NCI-H460 (cell line): ENCODE data around the gene NUP62. TPM values are rescaled to one million over a fixed set of nuclear protein-coding genes. Genes with fewer than 3 reads are reported as not detected.
"Not testable (repeated sequence)": the region's sequence is repeated elsewhere in the genome, so short reads cannot be mapped to it uniquely, and the experiment has no call there.

Experiments used
- DNase-seq: peaks from one replicate; pipeline ENCODE4 v3.0.0-alpha.2; 2016; ENCODE audit warnings: low read depth; ENCODE audit errors: extremely low read depth
- polyA plus RNA-seq: library from polyadenylated mRNA; depleted of rRNA; stranded (reverse); fragments of >200 nt; gene quantifications from 2 replicates; pipeline ENCODE4 v1.2.3, GENCODE V29; 2014; cell fraction: nucleus; rRNA removed
- total RNA-seq: library from RNA; depleted of rRNA; stranded (reverse); fragments of >200 nt; shearing (Covaris generic); gene quantifications from 2 replicates; pipeline ENCODE4 v1.2.3, GENCODE V29; 2014; rRNA removed

The NUP62 gene
- 20.5 and 22.3 TPM in 2 replicates for total RNA-seq
- polyA plus RNA-seq = 34.8 and 43.9 TPM in 2 replicates

DNA sequence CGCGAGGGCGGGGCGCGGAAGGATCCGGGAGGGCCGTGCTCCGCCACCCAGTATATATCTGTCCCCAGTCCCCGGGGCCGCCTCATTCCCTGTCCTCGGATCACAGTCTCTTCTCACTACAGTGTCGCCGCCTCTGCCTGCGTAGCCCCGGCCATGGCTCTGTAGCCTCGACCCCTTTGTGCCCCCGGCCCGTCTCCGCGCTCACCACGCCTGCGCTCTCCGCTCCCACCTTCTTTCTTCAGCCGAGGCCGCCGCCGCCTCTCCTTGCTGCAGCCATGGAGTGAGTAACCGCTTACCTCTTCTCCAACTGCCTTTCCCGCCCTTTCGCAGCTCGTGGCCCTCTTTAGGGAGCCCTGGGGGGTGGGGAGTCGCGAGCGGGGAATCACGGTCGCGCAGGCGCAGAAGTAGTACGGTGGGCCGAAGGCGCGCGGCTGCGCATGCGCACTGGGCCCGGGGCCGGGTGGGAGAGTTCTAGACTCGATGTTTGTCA lies at the start of gene NUP62, which contains the start of gene ATF5:
TSS of gene NUP62 (minus strand) at position 384 of the 490 bp plus-strand sequence. CDS start 19,697 bp downstream, outside the sequence.
TSS of gene ATF5 (plus strand) at position 85 of the 490 bp plus-strand sequence. CDS start 1,646 bp downstream, outside the sequence.
- DNase-seq = peak; percentile 60

GRCh38 chr19:49978324-49978723 lies 49.0 kb upstream of the NUP62 start:
- no peak for DNase-seq

DNA sequence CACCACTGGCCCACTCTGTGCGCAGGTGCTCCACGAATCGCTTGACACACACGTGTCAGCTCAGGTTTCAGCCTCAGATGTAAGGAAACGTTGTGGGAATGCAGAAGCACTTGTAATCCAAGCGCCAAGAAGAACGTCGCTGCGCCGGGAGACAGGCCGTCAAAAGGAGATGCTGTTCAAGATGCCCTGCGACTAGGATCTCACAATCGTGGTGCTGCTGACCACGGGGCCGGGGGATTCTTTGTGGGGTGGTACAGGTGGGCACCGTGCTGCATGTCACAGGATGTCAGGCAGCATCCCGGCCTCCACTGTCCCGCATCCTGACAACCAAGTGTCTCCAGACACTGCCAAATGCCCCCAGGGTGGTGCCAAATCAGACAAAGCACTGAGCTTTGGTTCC lies 48.6 kb upstream of the NUP62 start:
- no peak for DNase-seq

GRCh38 chr19:49977076-49977475 lies 47.8 kb upstream of the NUP62 start:
- no peak for DNase-seq

GRCh38 chr19:49976496-49976895 lies 47.2 kb upstream of the NUP62 start:
- no peak for DNase-seq

DNA sequence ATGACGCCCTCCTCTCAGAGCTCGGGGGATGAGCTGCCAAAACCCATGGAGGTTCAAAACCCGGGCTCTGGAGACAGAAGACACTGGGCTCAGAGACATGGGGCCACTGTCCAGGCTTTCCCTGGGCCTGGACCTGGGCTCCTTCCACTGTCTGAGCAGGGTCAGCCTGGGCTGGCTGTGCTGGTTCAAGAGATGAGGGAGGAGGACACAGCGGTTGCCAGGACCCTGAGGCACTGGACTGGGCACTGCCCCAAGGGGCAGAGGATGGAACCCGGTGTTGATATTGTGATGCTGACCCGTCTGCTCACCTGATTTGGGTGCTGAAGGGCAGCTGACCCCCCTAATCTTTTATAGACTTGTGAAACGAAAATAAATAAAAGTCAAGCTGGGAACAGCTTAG lies 45.7 kb upstream of the NUP62 start:
- no peak for DNase-seq

DNA sequence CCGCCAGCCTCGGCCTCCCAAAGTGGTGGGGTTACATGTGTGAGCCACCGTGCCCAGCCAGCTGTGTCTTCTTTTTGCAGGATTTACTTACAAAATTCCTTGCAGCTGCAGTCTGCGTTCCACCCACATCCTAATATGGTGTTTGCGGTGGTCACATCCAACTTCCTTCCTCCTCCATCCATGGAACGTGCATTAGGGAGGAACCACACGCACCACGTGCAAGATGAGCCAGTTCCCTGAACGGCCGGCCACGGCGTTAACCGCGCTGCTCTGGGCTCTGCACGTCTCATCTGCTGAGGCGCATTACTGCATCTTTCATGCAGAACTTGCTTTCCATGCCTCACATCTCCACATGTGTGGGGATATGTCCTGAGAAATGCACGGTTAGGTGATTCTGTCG lies 44.7 kb upstream of the NUP62 start:
- DNase-seq = no peak

DNA sequence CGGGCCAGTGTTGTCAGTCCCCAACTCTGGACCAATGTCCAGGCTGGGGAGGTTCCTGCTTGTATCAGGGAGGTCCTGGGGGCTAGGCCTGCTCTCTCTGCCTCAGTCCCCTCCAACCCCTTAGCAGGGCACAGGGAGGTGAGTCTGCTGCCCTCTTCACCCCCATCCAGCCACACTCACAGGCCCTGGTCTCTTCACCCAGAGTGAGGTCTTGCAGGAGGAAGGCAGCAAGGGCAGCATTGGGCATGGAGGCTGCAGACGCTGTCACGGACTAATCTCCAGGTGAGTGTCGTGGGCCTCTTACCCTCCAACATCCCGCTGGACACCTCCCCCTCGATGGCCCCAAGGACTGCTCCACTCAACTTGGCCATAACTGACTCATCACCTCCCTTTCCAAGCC lies 43.5 kb upstream of the NUP62 start:
- no peak for DNase-seq

GRCh38 chr19:49971991-49972411 lies 42.7 kb upstream of the NUP62 start:
- DNase-seq = no peak

DNA sequence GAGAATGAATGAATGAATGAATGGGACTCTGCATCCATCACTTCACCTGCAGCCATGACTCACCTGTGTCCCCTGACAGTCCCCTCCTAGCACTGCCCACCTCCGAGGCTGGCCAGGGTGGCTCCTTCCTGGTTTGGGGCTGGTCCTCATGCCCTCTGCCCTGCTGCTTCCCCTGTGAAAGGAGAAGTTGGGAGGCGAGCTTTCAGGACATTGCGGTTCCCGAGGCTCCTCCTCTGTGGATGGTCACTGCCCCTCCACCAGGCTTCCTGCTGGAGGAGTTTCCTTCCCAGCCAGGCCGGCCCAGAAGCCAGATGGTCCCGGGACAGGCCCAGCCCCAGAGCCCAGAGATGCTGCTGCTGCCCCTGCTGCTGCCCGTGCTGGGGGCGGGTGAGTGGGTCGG lies 40.1 kb upstream of the NUP62 start:
- not testable (repeated sequence) for DNase-seq

DNA sequence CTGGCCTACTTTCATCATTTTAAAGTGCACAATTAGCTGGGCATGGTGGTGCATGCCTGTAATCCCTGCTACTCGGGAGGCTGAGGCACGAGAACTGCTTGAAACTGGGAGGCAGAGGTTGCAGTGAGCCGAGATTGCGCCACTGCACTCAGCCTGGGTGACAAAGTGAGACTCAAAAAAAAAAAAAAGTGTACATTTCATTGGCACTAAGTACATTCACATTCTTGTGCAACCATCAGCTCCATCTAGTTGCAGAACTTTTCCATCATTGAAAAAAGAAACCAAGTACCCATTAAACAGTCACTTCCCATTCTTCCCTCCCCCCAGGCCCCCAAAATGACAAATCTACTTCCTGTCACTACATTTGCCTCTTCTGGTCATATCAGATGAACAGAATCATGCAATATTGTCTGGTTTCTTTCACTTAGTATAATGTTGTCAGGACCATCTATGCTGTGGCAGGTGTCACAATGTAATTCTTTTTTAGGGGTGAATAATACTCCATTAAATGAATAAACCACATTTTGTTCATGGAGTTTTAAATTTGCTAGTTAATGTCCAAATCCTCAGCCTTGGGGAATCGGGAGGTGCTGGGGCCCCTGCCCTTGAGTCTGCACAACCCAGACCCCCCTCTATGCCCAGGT lies 39.1 kb upstream of the NUP62 start:
- no peak for DNase-seq

- DNase-seq = not testable (repeated sequence)
Measured at GRCh38 chr19:49960980-49961379, 31.7 kb upstream of the NUP62 start, which contains the start of gene SIGLEC11. Gene SIGLEC11 (minus strand): TSS chr19:49961172. CDS start chr19:49961081, 91 bp downstream.

- not testable (repeated sequence) for DNase-seq
Measured at GRCh38 chr19:49959892-49960291, 30.6 kb upstream of the NUP62 start.

- DNase-seq = not testable (repeated sequence)
Measured at GRCh38 chr19:49958596-49958995, 29.3 kb upstream of the NUP62 start.

DNA sequence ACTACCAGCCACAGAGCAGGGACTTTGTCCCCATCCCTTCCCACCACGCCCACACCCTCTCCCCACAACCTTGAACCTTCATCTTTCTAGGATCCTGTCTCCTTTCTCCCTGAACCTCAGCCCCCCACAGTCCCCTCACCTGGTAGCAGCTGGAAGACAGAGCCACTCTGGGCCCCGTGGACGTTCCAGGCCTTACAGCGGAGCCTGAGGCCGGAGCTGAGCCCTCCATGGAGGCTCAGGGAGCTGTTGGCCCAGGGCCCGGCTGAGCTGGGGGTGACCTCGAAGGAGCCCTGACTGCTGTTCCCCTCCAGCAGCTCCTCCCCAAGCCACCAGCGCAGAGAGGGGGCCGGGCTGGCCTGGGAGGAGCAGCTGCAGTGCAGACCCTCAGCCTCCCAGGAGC lies 28.8 kb upstream of the NUP62 start:
- DNase-seq = not testable (repeated sequence)

DNA sequence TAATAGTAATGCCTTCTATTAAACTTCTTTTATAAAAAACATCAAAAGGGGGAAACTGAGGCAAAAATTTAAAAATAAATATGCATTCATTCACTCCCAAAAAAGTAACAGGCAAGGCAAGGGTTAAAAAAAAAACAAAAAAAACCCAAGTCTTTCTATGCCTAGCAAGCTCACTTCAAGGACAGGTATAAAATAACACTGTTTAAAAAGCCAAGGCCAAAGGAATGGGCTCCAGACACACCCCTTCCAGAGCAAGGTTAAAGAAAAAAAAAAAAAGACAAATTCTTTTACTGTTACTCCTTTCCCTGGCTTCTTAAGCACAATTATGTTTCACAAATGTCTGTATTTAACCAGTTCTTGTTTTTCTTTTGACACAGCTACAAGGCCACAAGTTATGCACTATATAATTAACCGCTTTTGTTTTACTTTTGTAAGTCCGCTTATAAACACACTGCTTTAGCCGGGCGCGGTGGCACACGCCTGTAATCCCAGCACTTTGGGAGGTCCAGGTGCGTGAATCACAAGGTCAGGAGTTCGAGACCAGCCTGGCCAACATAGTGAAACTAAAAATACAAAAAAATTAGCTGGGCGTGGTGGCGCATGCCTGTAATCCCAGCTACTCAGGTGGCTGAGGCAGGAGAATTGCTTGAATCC lies 28.1 kb upstream of the NUP62 start:
- no peak for DNase-seq

- DNase-seq = no peak
Measured at GRCh38 chr19:49956115-49956495, 26.8 kb upstream of the NUP62 start.

DNA sequence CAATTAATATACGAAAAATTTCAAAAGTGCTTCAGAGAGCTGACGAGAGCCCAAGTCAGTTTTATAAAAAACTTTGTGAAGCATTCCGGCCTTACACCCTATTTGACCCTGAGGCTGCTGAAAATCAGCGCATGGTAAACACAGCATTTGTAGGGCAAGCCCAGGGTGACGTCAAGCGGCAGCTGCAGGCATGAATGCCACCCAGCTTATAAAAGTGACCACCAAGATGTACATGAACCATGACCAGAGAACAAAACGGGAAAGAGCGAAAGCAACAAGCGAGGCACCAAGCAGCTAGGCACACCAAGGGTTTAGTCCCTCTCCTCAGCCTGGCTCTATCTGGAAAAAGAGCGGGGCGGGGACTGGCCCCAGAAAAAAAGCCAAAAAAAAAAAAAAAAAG lies 25.6 kb upstream of the NUP62 start:
- DNase-seq = no peak

DNA sequence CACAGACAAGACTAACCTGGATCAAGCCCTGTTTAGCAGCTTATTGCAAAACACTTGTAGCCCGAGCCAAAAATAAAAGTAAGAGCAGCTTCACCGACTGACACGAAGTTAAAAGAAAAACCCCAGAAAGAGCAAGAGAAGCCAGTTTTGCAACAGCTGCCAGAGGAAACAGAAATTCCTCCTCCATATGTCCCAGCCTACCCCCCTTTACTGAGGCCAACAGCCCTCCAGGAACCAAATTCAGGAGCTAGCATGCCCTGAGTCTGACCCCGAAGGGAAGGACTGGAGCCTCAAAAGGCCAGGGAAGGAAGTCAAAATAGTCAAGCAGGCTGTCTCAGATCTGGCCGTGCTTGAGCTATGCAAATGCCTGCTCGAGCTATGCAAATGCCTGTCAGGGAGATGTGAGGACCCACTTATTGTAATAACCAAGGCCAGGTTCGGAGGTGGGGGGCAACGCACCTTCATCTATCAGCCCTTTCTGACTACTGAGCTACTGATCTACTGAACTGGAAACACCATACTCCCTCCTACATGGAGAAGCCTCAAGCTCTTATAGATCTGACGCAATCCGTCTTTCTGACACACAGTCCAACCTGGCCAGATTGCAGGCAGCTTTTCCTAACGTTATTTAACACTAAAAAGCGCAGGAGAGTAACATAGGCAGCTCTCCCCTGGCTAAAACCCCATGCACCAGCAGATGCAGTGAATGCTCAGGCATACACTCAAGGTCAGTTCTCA lies 25.0 kb upstream of the NUP62 start:
- DNase-seq = no peak

DNA sequence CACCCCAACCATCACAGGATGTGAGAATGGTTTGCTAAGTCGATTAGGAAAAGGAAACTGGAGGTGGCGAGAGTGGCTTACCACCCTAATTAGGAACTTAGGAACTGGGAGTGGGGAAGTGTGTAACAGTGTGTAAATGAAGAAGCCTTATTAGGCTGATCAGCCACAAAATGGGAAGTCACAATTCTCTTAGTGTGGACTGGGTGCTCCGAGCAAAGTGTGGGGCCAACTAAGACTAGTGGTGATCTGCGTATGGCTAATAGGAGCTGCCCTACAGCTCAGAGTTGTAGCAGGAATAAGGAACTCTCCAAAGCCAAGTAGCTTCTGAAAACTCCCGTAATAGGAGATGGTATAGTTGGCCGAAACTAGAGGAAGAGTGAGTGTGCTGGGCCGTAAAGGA lies 24.1 kb upstream of the NUP62 start:
- no peak for DNase-seq

GRCh38 chr19:49952906-49953305 lies 23.6 kb upstream of the NUP62 start:
- no peak for DNase-seq
